Smooth muscle cell (in vitro differentiated cells): ENCODE measurements around the gene DOCK3. TPM values are rescaled to one million over a fixed set of nuclear protein-coding genes. Genes with fewer than 3 reads are reported as not detected.

ENCODE experiments used
- DNase-seq: peaks from one replicate; lab custom pipeline; 2025; ENCODE audit not compliant: unreplicated experiment; lab: John Stamatoyannopoulos, UW
- H2AFZ ChIP-seq: fragments of 200-600 bp; sonication (generic); 2 replicates; pipeline ENCODE4 v1.6.0; 2016; ENCODE audit warnings: antibody characterized with exemption, low read depth, mild to moderate bottlenecking
- H3F3A ChIP-seq: fragments of 200-600 bp; sonication (generic); 2 replicates; pipeline ENCODE4 v1.6.0; 2017; ENCODE audit warnings: antibody characterized with exemption, low read depth
- H3K27ac ChIP-seq: fragments of 200-600 bp; sonication (generic); 2 replicates; pipeline ENCODE4 v1.5.1; 2016; ENCODE audit warnings: low read depth, mild to moderate bottlenecking
- H3K27me3 ChIP-seq: fragments of 200-600 bp; sonication (generic); 2 replicates; pipeline ENCODE4 v1.6.1; 2016; ENCODE audit warnings: low read depth, mild to moderate bottlenecking
- H3K36me3 ChIP-seq: fragments of 200-600 bp; sonication (generic); 2 replicates; pipeline ENCODE4 v1.5.1; 2016; ENCODE audit warnings: low read depth
- H3K4me1 ChIP-seq: fragments of 200-600 bp; sonication (generic); 2 replicates; pipeline ENCODE4 v1.5.1; 2016; ENCODE audit warnings: low read depth
- H3K4me2 ChIP-seq: fragments of 200-600 bp; sonication (generic); 2 replicates; pipeline ENCODE4 v1.6.0; 2016; ENCODE audit warnings: mild to moderate bottlenecking
- H3K4me3 ChIP-seq: fragments of 200-600 bp; sonication (generic); 2 replicates; pipeline ENCODE4 v1.5.1; 2016; ENCODE audit warnings: mild to moderate bottlenecking
- H3K79me2 ChIP-seq: fragments of 200-600 bp; sonication (generic); 2 replicates; pipeline ENCODE4 v1.6.0; 2016; ENCODE audit warnings: low read depth, mild to moderate bottlenecking
- H3K9ac ChIP-seq: fragments of 200-600 bp; sonication (generic); 2 replicates; pipeline ENCODE4 v1.6.0; 2016; ENCODE audit warnings: low read depth
- H3K9me3 ChIP-seq: fragments of 200-600 bp; sonication (generic); replicated peaks from 2 replicates; pipeline ENCODE4 v1.5.1; 2016; ENCODE audit warnings: low read depth
- H4K20me1 ChIP-seq: fragments of 200-600 bp; sonication (generic); 2 replicates; pipeline ENCODE4 v1.6.0; 2016; ENCODE audit warnings: low read depth
- WGBS: methylation state at CpG from one replicate; pipeline ENCODE4 v1.1.7; 2016; ENCODE audit warnings: low lambda C conversion rate; 5-methylcytosine and 5-hydroxymethylcytosine counted together
- polyA plus RNA-seq: library from polyadenylated mRNA; unstranded; fragments of >200 nt; fragmentation: Nextera tagmentation; extraction: Ambion mirVana; gene quantifications from 2 replicates; pipeline ENCODE4 v1.2.1, GENCODE V29; 2016
- total RNA-seq: library from RNA; depleted of rRNA; stranded (reverse); fragments of >200 nt; gene quantifications from 2 replicates; pipeline ENCODE4 v1.2.3, GENCODE V29; 2014
- TF ChIP-seq, protein P1 (sequence below): fragments of 200-600 bp; sonication (generic); IDR thresholded peaks from 2 replicates; pipeline ENCODE4 v1.5.1; 2017; ENCODE audit warnings: borderline replicate concordance, mild to moderate bottlenecking, antibody characterized with exemption; ENCODE audit not compliant: insufficient read depth, poor library complexity, severe bottlenecking

DOCK3 gene
- total and polyA plus RNA-seq, 2 experiments from 2014 or later: 0.29 to 2.2 TPM

- Histone ChIP-seq H3K9me3 (no peaks in the 10 kb centered on the region), H3K4me1 (no peaks in the 10 kb centered on the region), H3K9ac (no peak overlapping the region), H3K27me3 (no peaks in the 10 kb centered on the region), H3F3A (no peaks in the 10 kb centered on the region), H3K27ac (no peak overlapping the region), H4K20me1 (no peaks in the 10 kb centered on the region), H3K36me3 (no peaks in the 10 kb centered on the region), H3K4me3 (no peak overlapping the region), H3K4me2 (no peak overlapping the region), H2AFZ (no peak overlapping the region), H3K79me2 (no peaks in the 10 kb centered on the region)
- WGBS: 88% methylated on average over 1 of the region's 1 CpG
- no peak for DNase-seq
- TF ChIP-seq, protein P1, sequence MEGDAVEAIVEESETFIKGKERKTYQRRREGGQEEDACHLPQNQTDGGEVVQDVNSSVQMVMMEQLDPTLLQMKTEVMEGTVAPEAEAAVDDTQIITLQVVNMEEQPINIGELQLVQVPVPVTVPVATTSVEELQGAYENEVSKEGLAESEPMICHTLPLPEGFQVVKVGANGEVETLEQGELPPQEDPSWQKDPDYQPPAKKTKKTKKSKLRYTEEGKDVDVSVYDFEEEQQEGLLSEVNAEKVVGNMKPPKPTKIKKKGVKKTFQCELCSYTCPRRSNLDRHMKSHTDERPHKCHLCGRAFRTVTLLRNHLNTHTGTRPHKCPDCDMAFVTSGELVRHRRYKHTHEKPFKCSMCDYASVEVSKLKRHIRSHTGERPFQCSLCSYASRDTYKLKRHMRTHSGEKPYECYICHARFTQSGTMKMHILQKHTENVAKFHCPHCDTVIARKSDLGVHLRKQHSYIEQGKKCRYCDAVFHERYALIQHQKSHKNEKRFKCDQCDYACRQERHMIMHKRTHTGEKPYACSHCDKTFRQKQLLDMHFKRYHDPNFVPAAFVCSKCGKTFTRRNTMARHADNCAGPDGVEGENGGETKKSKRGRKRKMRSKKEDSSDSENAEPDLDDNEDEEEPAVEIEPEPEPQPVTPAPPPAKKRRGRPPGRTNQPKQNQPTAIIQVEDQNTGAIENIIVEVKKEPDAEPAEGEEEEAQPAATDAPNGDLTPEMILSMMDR: no peak
Observed at GRCh38 chr3:50737193-50737905, 62.6 kb downstream of the DOCK3 start.

DNA sequence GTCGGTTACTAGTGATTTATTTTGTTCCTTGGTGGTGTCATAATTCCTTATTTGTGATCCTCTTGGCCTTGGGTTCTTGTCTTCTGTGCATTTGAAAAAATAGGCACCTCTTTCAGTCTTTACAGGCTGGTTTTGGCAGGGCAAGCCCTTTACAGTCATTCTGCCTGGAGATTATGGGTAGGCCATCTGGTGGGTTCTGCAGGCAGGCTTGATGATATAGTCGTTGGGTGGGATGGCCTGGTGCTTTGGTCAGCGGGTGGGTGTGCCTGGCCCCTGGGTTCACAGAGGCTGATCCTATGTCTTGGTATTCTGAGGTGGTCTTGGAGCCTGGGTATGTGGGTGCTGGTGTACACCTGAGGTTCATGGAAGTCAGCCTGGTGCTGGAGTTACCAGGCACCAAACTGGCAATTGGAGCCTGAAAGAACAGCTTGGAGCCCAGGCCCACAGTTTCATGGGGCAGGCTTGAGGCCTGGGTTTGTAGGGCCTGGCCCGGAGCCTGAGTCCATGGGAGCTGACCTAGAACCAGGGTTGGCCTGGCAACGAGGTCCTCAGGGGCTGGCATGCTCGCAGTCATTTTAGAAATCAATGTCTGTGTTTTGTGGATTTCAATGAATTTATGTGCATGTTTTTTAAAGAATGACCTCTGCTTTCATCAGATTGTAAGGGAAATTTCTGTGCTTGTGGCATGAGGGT is 63.3 kb downstream of the DOCK3 start:
- no peaks in the 10 kb centered on the region for H3K9me3 ChIP-seq
- H4K20me1 ChIP-seq: no peaks in the 10 kb centered on the region
- H3K4me1 ChIP-seq: no peaks in the 10 kb centered on the region
- TF ChIP-seq, protein P1: no peak
- no peaks in the 10 kb centered on the region for H3K27me3 ChIP-seq
- no peaks in the 10 kb centered on the region for H3K79me2 ChIP-seq
- H3F3A ChIP-seq: no peaks in the 10 kb centered on the region
- no peak overlapping the region for H3K9ac ChIP-seq
- no peak overlapping the region for H3K4me3 ChIP-seq
- H2AFZ ChIP-seq: no peak overlapping the region
- 88% methylated on average over 6 of the region's 6 CpGs for WGBS
- no peak for DNase-seq
- H3K4me2 ChIP-seq: no peak overlapping the region
- no peaks in the 10 kb centered on the region for H3K36me3 ChIP-seq
- H3K27ac ChIP-seq: no peak overlapping the region

DNA sequence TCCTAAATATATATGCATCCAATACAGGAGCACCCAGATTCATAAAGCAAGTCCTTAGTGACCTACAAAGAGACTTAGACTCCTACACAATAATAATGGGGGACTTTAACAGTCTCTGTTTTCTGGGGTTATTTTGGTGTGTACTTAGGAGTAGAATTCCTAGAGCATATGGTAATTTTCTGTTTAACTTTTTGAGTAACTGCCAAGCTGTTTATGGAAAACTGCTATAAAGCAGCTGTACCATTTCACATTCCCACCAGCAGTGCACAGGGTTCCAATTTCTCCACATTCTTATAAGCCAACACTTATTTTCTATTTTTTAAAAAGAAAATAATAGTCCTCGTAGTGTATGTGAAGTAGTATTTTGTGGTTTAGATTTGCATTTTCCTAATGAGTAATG is 68.9 kb downstream of the DOCK3 start:
- no peaks in the 10 kb centered on the region for H3F3A ChIP-seq
- no peak overlapping the region for H3K4me2 ChIP-seq
- no peak overlapping the region for H3K9ac ChIP-seq
- DNase-seq: no peak
- no peaks in the 10 kb centered on the region for H4K20me1 ChIP-seq
- H3K27ac ChIP-seq: no peak overlapping the region
- H3K9me3 ChIP-seq: no peaks in the 10 kb centered on the region
- no peaks in the 10 kb centered on the region for H3K79me2 ChIP-seq
- no peaks in the 10 kb centered on the region for H3K4me1 ChIP-seq
- no peak overlapping the region for H3K4me3 ChIP-seq
- H3K36me3 ChIP-seq: no peaks in the 10 kb centered on the region
- TF ChIP-seq, protein P1: no peak
- WGBS: 83% methylated on average over 1 of the region's 1 CpG
- H2AFZ ChIP-seq: no peak overlapping the region
- H3K27me3 ChIP-seq: no peaks in the 10 kb centered on the region

DNA sequence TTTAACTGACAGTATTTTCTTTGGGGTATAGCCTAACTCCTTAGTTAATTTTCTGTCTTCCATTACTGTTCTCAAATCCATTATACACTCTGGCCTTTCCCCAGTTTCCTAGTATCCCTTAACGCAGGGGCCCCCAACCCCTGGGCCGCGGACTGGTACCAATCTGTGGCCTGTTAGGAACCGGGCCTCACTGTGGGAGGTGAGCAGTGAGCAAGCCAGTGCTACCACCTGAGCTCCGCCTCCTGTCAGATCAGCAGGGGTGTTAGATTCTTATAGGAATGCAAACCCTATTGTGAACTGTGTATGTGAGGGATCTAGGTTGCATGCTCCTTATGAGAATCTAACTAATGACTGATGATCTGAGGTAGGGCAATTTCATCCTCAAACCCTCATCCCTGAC is 75.1 kb downstream of the DOCK3 start:
- no peaks in the 10 kb centered on the region for H3K9me3 ChIP-seq
- H3K9ac ChIP-seq: no peak overlapping the region
- no peak overlapping the region for H2AFZ ChIP-seq
- no peaks in the 10 kb centered on the region for H3F3A ChIP-seq
- no peak overlapping the region for H3K4me3 ChIP-seq
- TF ChIP-seq, protein P1: no peak
- DNase-seq: no peak
- no peaks in the 10 kb centered on the region for H3K27me3 ChIP-seq
- no peaks in the 10 kb centered on the region for H4K20me1 ChIP-seq
- no peak overlapping the region for H3K4me2 ChIP-seq
- no peaks in the 10 kb centered on the region for H3K79me2 ChIP-seq
- peaks cover 11% of the 10 kb centered on the region for H3K4me1 ChIP-seq
- no peak overlapping the region for H3K27ac ChIP-seq
- no peaks in the 10 kb centered on the region for H3K36me3 ChIP-seq
- 54% methylated on average over 5 of the region's 5 CpGs for WGBS
